ENCODE measurements around the gene DNAH17. TPM values are rescaled to one million over a fixed set of nuclear protein-coding genes. Genes with fewer than 3 reads are reported as not detected.

DNAH17 gene
- polyA plus RNA-seq, 1 of the 3 experiments (the other 2 are of a cell fraction): not detected

DNA sequence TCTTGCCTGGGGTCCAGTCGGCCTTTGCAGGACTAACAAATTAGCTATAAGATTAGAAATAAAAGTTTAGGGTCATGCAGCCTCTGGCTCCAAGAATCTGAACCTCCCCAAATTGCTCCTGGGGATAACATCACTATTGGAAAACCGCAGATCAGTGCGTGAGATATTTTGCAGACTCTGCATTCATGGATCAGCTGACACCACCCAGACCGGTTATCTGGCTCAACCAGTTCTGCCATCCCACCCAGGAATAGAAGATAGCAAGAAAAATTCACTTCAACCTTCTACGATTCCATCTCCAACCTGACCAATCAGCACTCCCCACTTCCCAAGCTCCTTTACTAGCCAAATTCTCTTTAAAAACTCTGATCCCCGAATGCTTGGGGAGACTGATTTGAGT is 203.0 kb downstream of the DNAH17 start:
- Histone ChIP-seq H3K9me2 (no peaks in the 10 kb centered on the region), H3K36me3 (replicated peaks in 1 of 2; ENCODE audit: control insufficient read depth in 1 of 2, insufficient read depth in 2 of 2, low read length in 1 of 2) (no peaks in the 10 kb centered on the region), H3K4me2 (peak overlapping the region; percentile 58), H3K79me2 (ENCODE audit: insufficient read depth) (peaks cover 13% of the 10 kb centered on the region), H3K4me1 (ENCODE audit: control insufficient read depth in 1 of 2, insufficient read depth in 2 of 2, low read depth in 1 of 2, low read length in 1 of 2) (peaks cover 22 to 30% of the 10 kb centered on the region in 2 experiments), H3K27ac (ENCODE audit: low read depth in 2 of 2, low read length in 1 of 2) (peak overlapping the region in 1 of 2 experiments; percentile 86; a peak in 2 of 4 replicates), H4K20me1 (ENCODE audit: insufficient read depth) (no peaks in the 10 kb centered on the region), H3K9me3 (no peaks in the 10 kb centered on the region), H3F3A (replicated peaks; ENCODE audit: insufficient read depth) (peaks cover 38% of the 10 kb centered on the region), H3K9ac (peak overlapping the region; percentile 63), H2AFZ (ENCODE audit: low read depth) (peak overlapping the region; percentile 82), H3K4me3 (ENCODE audit: low read depth in 2 of 2, low read length in 1 of 2) (no peak overlapping the region), H3K27me3 (ENCODE audit: insufficient read depth) (no peaks in the 10 kb centered on the region)
- TF ChIP-seq CHD2 (IDR thresholded peaks at IDR 0.05; ENCODE audit: low read length, partially characterized antibody) (no peak), SIN3A (IDR thresholded peaks at IDR 0.05; ENCODE audit: borderline replicate concordance, low read depth, low read length) (no peak), YY1 (IDR thresholded peaks at IDR 0.05; ENCODE audit: low read depth) (no peak), FOXJ3 (CRISPR knock-in tag; IDR thresholded peaks at IDR 0.05) (no peak), TCF12 (IDR thresholded peaks at IDR 0.05) (no peak), NRF1 (IDR thresholded peaks at IDR 0.05; ENCODE audit: low read depth, low read length) (no peak)
- no peak for DNase-seq
- WGBS (ENCODE audit: low lambda C conversion rate): 74% methylated on average over 6 of the region's 6 CpGs
- CTCF ChIA-PET: interaction anchor here (0.8 to 12.5 kb wide), 3 partner anchors 14 to 198 kb away, joined by 3 to 175 read pairs (median 14); partner anchors contain the start of gene SOCS3
- POLR2A ChIA-PET: interaction anchor here (0.7 kb wide), 1 partner anchor 15 kb away, joined by 3 read pairs; no protein-coding TSS in a partner anchor

Small RNA genes within 50 kb of the gene (small RNA-seq; reads per million reads assigned to genes)
- gene RF00415: 0 reads per million in 7 experiments
- gene RN7SL454P: 0 reads per million in 7 experiments

Other genes starting within 250 kb of the DNAH17 start
- 24.9 and 26.1 TPM in 2 replicates for gene SOCS3, start 217.3 kb downstream of the DNAH17 start, polyA plus RNA-seq (2012; rRNA removed)
- gene PGS1, start 198.7 kb downstream of the DNAH17 start, polyA plus RNA-seq (2012; rRNA removed): 88.4 and 106 TPM in 2 replicates
- gene CYTH1, start 204.9 kb upstream of the DNAH17 start, polyA plus RNA-seq (2012; rRNA removed): 23.8 and 24.8 TPM in 2 replicates

All from SK-N-SH (cell line).